Calu3 (cell line): ENCODE results near the gene ZNF581. TPM values are rescaled to one million over a fixed set of nuclear protein-coding genes. Genes with fewer than 3 reads are reported as not detected.

Experiments
- BruUV-seq: library from RNA; stranded (reverse); fragments of 400-500 nt; replicated peaks from 2 replicates; lab custom pipeline; 2021; lab: Mats Ljungman, UMichigan
- CTCF ChIA-PET: fragments of 300-600 bp; sonication (Branson Sonifier 250); formaldehyde crosslinking; loops from one replicate; lab custom pipeline; 2022; ENCODE audit warnings: antibody characterized with exemption; lab: Charles Lee
- DNase-seq: peaks from one replicate; pipeline ENCODE4 v3.0.0; 2022
- H3K27ac Mint-ChIP-seq: one replicate; pipeline ENCODE4 v1.8.0; 2022; ENCODE audit warnings: mixed read lengths; ENCODE audit not compliant: unreplicated experiment
- H3K27me3 Mint-ChIP-seq: one replicate; pipeline ENCODE4 v1.8.0; 2022; ENCODE audit warnings: mixed read lengths; ENCODE audit not compliant: unreplicated experiment
- H3K36me3 Mint-ChIP-seq: one replicate; pipeline ENCODE4 v1.8.0; 2022; ENCODE audit warnings: mild to moderate bottlenecking, moderate library complexity, mixed read lengths; ENCODE audit not compliant: insufficient read depth, unreplicated experiment
- H3K4me1 Mint-ChIP-seq: one replicate; pipeline ENCODE4 v1.8.0; 2022; ENCODE audit warnings: mild to moderate bottlenecking, low read depth, mixed read lengths; ENCODE audit not compliant: unreplicated experiment
- H3K4me3 Mint-ChIP-seq: one replicate; pipeline ENCODE4 v1.8.0; 2022; ENCODE audit warnings: mild to moderate bottlenecking, low read depth, moderate library complexity, mixed read lengths; ENCODE audit not compliant: unreplicated experiment
- H3K9me3 Mint-ChIP-seq: one replicate; pipeline ENCODE4 v1.8.0; 2022; ENCODE audit warnings: low read depth, mixed read lengths; ENCODE audit not compliant: unreplicated experiment
- intact Hi-C: fragments of 100-400 bp; cut with micrococcal nuclease; formaldehyde crosslinking; loops from one replicate; pipeline ENCODE4 v1.10.0; 2022; ENCODE audit not compliant: unreplicated experiment
- total RNA-seq: library from RNA; stranded (reverse); gene quantifications from 2 replicates; pipeline ENCODE4 v1.2.3, GENCODE V29; 2022
- TF ChIP-seq, protein P1 (sequence below): fragments of 200-600 bp; IDR thresholded peaks from one replicate; pipeline ENCODE4 v1.8.0; 2022; ENCODE audit warnings: antibody characterized with exemption; ENCODE audit not compliant: unreplicated experiment

ZNF581 gene
- total RNA-seq, 1 experiment from 2014 or later: 33.1 TPM

GRCh38 chr19:55642153-55643002, 1.1 kb upstream of the ZNF581 start:
- CTCF ChIA-PET: interaction anchor here (0.6 to 1.3 kb wide), 2 partner anchors 12 to 667 kb away, joined by 3 to 8 read pairs; partner anchors contain the start of gene U2AF2
- no peaks in the 10 kb centered on the region for H3K27me3 Mint-ChIP-seq
- H3K4me1 Mint-ChIP-seq: peaks cover 41% of the 10 kb centered on the region
- intact Hi-C loops: no loop called here
- TSS peak; percentile 26 for BruUV-seq
- peak overlapping the region; percentile 93 for H3K27ac Mint-ChIP-seq
- peak overlapping the region; percentile 92 for H3K4me3 Mint-ChIP-seq
- peak; percentile 42 for DNase-seq
- TF ChIP-seq, protein P1, sequence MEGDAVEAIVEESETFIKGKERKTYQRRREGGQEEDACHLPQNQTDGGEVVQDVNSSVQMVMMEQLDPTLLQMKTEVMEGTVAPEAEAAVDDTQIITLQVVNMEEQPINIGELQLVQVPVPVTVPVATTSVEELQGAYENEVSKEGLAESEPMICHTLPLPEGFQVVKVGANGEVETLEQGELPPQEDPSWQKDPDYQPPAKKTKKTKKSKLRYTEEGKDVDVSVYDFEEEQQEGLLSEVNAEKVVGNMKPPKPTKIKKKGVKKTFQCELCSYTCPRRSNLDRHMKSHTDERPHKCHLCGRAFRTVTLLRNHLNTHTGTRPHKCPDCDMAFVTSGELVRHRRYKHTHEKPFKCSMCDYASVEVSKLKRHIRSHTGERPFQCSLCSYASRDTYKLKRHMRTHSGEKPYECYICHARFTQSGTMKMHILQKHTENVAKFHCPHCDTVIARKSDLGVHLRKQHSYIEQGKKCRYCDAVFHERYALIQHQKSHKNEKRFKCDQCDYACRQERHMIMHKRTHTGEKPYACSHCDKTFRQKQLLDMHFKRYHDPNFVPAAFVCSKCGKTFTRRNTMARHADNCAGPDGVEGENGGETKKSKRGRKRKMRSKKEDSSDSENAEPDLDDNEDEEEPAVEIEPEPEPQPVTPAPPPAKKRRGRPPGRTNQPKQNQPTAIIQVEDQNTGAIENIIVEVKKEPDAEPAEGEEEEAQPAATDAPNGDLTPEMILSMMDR: no peak
- peaks cover 79% of the 10 kb centered on the region for H3K36me3 Mint-ChIP-seq
- H3K9me3 Mint-ChIP-seq: no peaks in the 10 kb centered on the region

GRCh38 chr19:55643887-55644176, 383 bp downstream of the ZNF581 start:
- Mint-ChIP-seq H3K4me1 (peaks cover 34% of the 10 kb centered on the region), H3K36me3 (peaks cover 85% of the 10 kb centered on the region), H3K4me3 (peak overlapping the region; percentile 92), H3K9me3 (no peaks in the 10 kb centered on the region), H3K27me3 (no peaks in the 10 kb centered on the region), H3K27ac (peak overlapping the region; percentile 73)
- DNase-seq: no peak
- BruUV-seq: no TSS peak
- intact Hi-C loops: no loop called here
- CTCF ChIA-PET: no interaction called here
- TF ChIP-seq, protein P1: no peak

- intact Hi-C loops: no loop called here
- Mint-ChIP-seq H3K27ac (peak overlapping the region; percentile 73), H3K9me3 (no peaks in the 10 kb centered on the region), H3K36me3 (peaks cover 87% of the 10 kb centered on the region), H3K4me1 (peaks cover 34% of the 10 kb centered on the region), H3K27me3 (no peaks in the 10 kb centered on the region), H3K4me3 (peak overlapping the region; percentile 92)
- BruUV-seq: no TSS peak
- no peak for DNase-seq
- TF ChIP-seq, protein P1: no peak
- CTCF ChIA-PET: no interaction called here
Observed at GRCh38 chr19:55644191-55644833, 863 bp downstream of the ZNF581 start.

- DNase-seq: no peak
- TF ChIP-seq, protein P1: no peak
- H3K27ac Mint-ChIP-seq: peak overlapping the region; percentile 73
- BruUV-seq: TSS peak; percentile 56
- intact Hi-C loops: no loop called here
- no peaks in the 10 kb centered on the region for H3K9me3 Mint-ChIP-seq
- H3K4me3 Mint-ChIP-seq: peak overlapping the region; percentile 92
- CTCF ChIA-PET: no interaction called here
- H3K27me3 Mint-ChIP-seq: no peaks in the 10 kb centered on the region
- H3K36me3 Mint-ChIP-seq: peaks cover 91% of the 10 kb centered on the region
- H3K4me1 Mint-ChIP-seq: peaks cover 34% of the 10 kb centered on the region
Observed at GRCh38 chr19:55644842-55645511, 1.5 kb downstream of the ZNF581 start.
